Tibial nerve (tissue), 4 donors: ENCODE results near the gene ROS1. TPM values are rescaled to one million over a fixed set of nuclear protein-coding genes. Genes with fewer than 3 reads are reported as not detected.
"Not testable (repeated sequence)": the region's sequence is repeated elsewhere in the genome, so short reads cannot be mapped to it uniquely, and the experiment has no call there.

Experiments used
- DNase-seq, 2 donors: peaks; one replicate each; pipeline ENCODE4 v3.0.0-alpha.2; 2019; ENCODE audit warnings: low spot score in 2 of 2
- H3K27ac ChIP-seq, 4 donors: fragments of 200-600 bp; sonication (generic) in 3 of 4; one replicate each; pipeline ENCODE4 v1.5.1; 2017 to 2019; ENCODE audit warnings: mild to moderate bottlenecking in 1 of 4
- H3K27me3 ChIP-seq, 2 donors: fragments of 200-600 bp; sonication (generic) in 1 of 2; one replicate each; pipeline versions ENCODE4 v1.5.1 to v1.6.0; 2017 to 2019
- H3K36me3 ChIP-seq, 3 donors: fragments of 200-600 bp; sonication (generic); one replicate each; pipeline ENCODE4 v1.5.1; 2018 to 2019
- H3K4me1 ChIP-seq, 4 donors: fragments of 200-600 bp; sonication (generic) in 3 of 4; one replicate each; pipeline ENCODE4 v1.5.1; 2017 to 2019
- H3K4me3 ChIP-seq, 4 donors: fragments of 200-600 bp; sonication (generic) in 3 of 4; one replicate each; pipeline ENCODE4 v1.5.1; 2017 to 2019; ENCODE audit warnings: mild to moderate bottlenecking in 1 of 4, moderate library complexity in 1 of 4
- H3K9me3 ChIP-seq, 4 donors: fragments of 200-600 bp; sonication (generic) in 3 of 4; one replicate each; pipeline ENCODE4 v1.5.1; 2017 to 2019
- CTCF ChIP-seq, 5 experiments: fragments of 200-600 bp in 3 of 5; fragments of 450-650 bp in 2 of 5; sonication (generic) in 3 of 5; IDR thresholded peaks; one replicate each; pipeline ENCODE4 v1.5.1; 2016 to 2019; ENCODE audit warnings: antibody characterized with exemption in 5 of 5, mild to moderate bottlenecking in 3 of 5, moderate library complexity in 2 of 5
- EP300 ChIP-seq, 2 donors: sonication (generic); formaldehyde crosslinking; IDR thresholded peaks; one replicate each; pipeline ENCODE4 v1.6.1; 2017; ENCODE audit warnings: antibody characterized with exemption in 2 of 2, mild to moderate bottlenecking in 1 of 2
- POLR2A ChIP-seq, 2 donors: fragments of 450-650 bp; IDR thresholded peaks; one replicate each; pipeline ENCODE4 v1.6.1; 2017; ENCODE audit warnings: antibody characterized with exemption in 2 of 2, mild to moderate bottlenecking in 2 of 2, moderate library complexity in 2 of 2
- WGBS, 2 donors: methylation state at CpG; one replicate each; pipeline ENCODE4 v1.1.5; 2018; 5-methylcytosine and 5-hydroxymethylcytosine counted together
- total RNA-seq, 4 donors: library from RNA; depleted of rRNA; stranded (reverse); fragments of >200 nt; gene quantifications; one replicate each; pipeline ENCODE4 v1.1.0, GENCODE V29; 2016

Gene ROS1
- total RNA-seq, 4 donors from 2014 or later: not detected

GRCh38 chr6:117384659-117385058 lies 41.1 kb downstream of the ROS1 start:
- TF ChIP-seq POLR2A (IDR thresholded peaks at IDR 0.05) (no peak), CTCF (IDR thresholded peaks at IDR 0.05) (no peak), EP300 (IDR thresholded peaks at IDR 0.05) (no peak)
- Histone ChIP-seq H3K36me3 (no peaks in the 10 kb centered on the region), H3K4me3 (no peak overlapping the region), H3K9me3 (no peaks in the 10 kb centered on the region), H3K27me3 (no peaks in the 10 kb centered on the region), H3K4me1 (no peaks in the 10 kb centered on the region), H3K27ac (no peak overlapping the region)
- WGBS, 2 donors: 90 to 98% methylated on average over 2 of the region's 2 CpGs
- DNase-seq: no peak

- Histone ChIP-seq H3K9me3 (peaks cover 0 to 4% (median 0%) of the 10 kb centered on the region in 4 donors), H3K4me3 (no peak overlapping the region), H3K27me3 (no peaks in the 10 kb centered on the region), H3K4me1 (no peaks in the 10 kb centered on the region), H3K27ac (no peak overlapping the region), H3K36me3 (no peaks in the 10 kb centered on the region)
- 64 to 74% methylated on average over 2 of the region's 2 CpGs for WGBS, 2 donors
- DNase-seq: no peak
- no peak for TF ChIP-seq EP300 (IDR thresholded peaks at IDR 0.05)
- TF ChIP-seq POLR2A (IDR thresholded peaks at IDR 0.05): no peak
- no peak for TF ChIP-seq CTCF (IDR thresholded peaks at IDR 0.05)
Observed at GRCh38 chr6:117381749-117382148, 44.0 kb downstream of the ROS1 start.

- peaks cover 0 to 4% (median 2%) of the 10 kb centered on the region in 4 donors for H3K9me3 ChIP-seq
- no peaks in the 10 kb centered on the region for H3K4me1 ChIP-seq
- H3K36me3 ChIP-seq: no peaks in the 10 kb centered on the region
- no peak for TF ChIP-seq POLR2A (IDR thresholded peaks at IDR 0.05)
- TF ChIP-seq EP300 (IDR thresholded peaks at IDR 0.05): no peak
- TF ChIP-seq CTCF (IDR thresholded peaks at IDR 0.05): no peak
- H3K4me3 ChIP-seq: no peak overlapping the region
- H3K27ac ChIP-seq: no peak overlapping the region
- WGBS, 2 donors: 92 to 95% methylated on average over 2 of the region's 2 CpGs
- H3K27me3 ChIP-seq: no peaks in the 10 kb centered on the region
- no peak for DNase-seq
Observed at GRCh38 chr6:117380298-117380697, 45.4 kb downstream of the ROS1 start.

GRCh38 chr6:117375446-117375845 lies 50.3 kb downstream of the ROS1 start:
- Histone ChIP-seq H3K9me3 (peaks cover 0 to 20% (median 2%) of the 10 kb centered on the region in 4 donors), H3K36me3 (no peaks in the 10 kb centered on the region), H3K27me3 (no peaks in the 10 kb centered on the region), H3K4me1 (no peaks in the 10 kb centered on the region), H3K4me3 (no peak overlapping the region), H3K27ac (no peak overlapping the region)
- no peak for TF ChIP-seq POLR2A (IDR thresholded peaks at IDR 0.05)
- no peak for TF ChIP-seq EP300 (IDR thresholded peaks at IDR 0.05)
- no peak for TF ChIP-seq CTCF (IDR thresholded peaks at IDR 0.05)
- no peak for DNase-seq

- no peak for TF ChIP-seq CTCF (IDR thresholded peaks at IDR 0.05)
- no peak for TF ChIP-seq POLR2A (IDR thresholded peaks at IDR 0.05)
- no peak for TF ChIP-seq EP300 (IDR thresholded peaks at IDR 0.05)
- no peak overlapping the region for H3K27ac ChIP-seq
- H3K27me3 ChIP-seq: no peaks in the 10 kb centered on the region
- no peak overlapping the region for H3K4me3 ChIP-seq
- no peaks in the 10 kb centered on the region for H3K4me1 ChIP-seq
- no peak for DNase-seq
- H3K9me3 ChIP-seq: peaks cover 0 to 20% (median 2%) of the 10 kb centered on the region in 4 donors
- no peaks in the 10 kb centered on the region for H3K36me3 ChIP-seq
- 90 to 93% methylated on average over 7 to 27 of the region's 33 CpGs for WGBS, 2 donors
Observed at GRCh38 chr6:117373211-117373813, 52.4 kb downstream of the ROS1 start.

- not testable (repeated sequence) for H3K27ac ChIP-seq, H3K4me3 ChIP-seq, H3K27me3 ChIP-seq, H3K36me3 ChIP-seq, DNase-seq, H3K4me1 ChIP-seq
- peaks cover 0 to 20% (median 2%) of the 10 kb centered on the region in 4 donors for H3K9me3 ChIP-seq
- 86 to 90% methylated on average over 8 of the region's 8 CpGs for WGBS, 2 donors
Observed at GRCh38 chr6:117372289-117372688, 53.5 kb downstream of the ROS1 start.
